Measurements from ENCODE around the gene DCAKD. TPM values are rescaled to one million over a fixed set of nuclear protein-coding genes. Genes with fewer than 3 reads are reported as not detected.

DCAKD gene
- total and polyA plus RNA-seq, 2 of the 8 experiments (the other 6 are each of a cell fraction or from before 2014, with no cell fraction given): 35.6 to 52.9 TPM

GRCh38 chr17:45088741-45089140 is 37.3 kb upstream of the DCAKD start:
- Histone ChIP-seq H3K4ac (replicated peaks; ENCODE audit: insufficient read length, low read depth, low read length) (no peak overlapping the region), H3K79me2 (ENCODE audit: control insufficient read depth in 1 of 2, insufficient read depth in 2 of 2, low read length in 2 of 2) (no peaks in the 10 kb centered on the region), H2BK12ac (ENCODE audit: low read depth, low read length) (no peak overlapping the region), H3K14ac (ENCODE audit: insufficient read length) (no peak overlapping the region), H3K27ac (ENCODE audit: low read depth, low read length) (no peak overlapping the region), H2BK5ac (ENCODE audit: low read depth, low read length) (no peak overlapping the region), H3K23me2 (ENCODE audit: low read depth, low read length) (no peaks in the 10 kb centered on the region; the same call in 1 of the 2 replicates), H3K4me1 (replicated peaks in 1 of 4; ENCODE audit: control insufficient read depth in 3 of 4, insufficient read depth in 4 of 4, low read length in 3 of 4) (peaks cover 0 to 7% (median 0%) of the 10 kb centered on the region in 4 experiments; a peak in 3 of 7 replicates), H3K9ac (replicated peaks in 1 of 4; ENCODE audit: extremely low read depth in 1 of 4, low read depth in 3 of 4, low read length in 3 of 4) (no peak overlapping the region), H3K36me3 (ENCODE audit: control insufficient read depth in 2 of 4, insufficient read depth in 4 of 4, low read length in 3 of 4) (peaks cover 20 to 68% (median 50%) of the 10 kb centered on the region in 4 experiments), H2BK15ac (ENCODE audit: low read length) (no peak overlapping the region), H2BK20ac (ENCODE audit: low read length) (no peak overlapping the region), H3K4me3 (ENCODE audit: extremely low read depth in 1 of 4, insufficient read depth in 2 of 4, low read depth in 3 of 4, low read length in 4 of 4) (no peak overlapping the region), H2AK5ac (ENCODE audit: low read depth, low read length) (no peak overlapping the region), H4K8ac (ENCODE audit: extremely low read depth, insufficient read depth, low read length) (peak overlapping the region; percentile 84; the same call in 1 of the 2 replicates), H2AFZ (ENCODE audit: low read length) (no peak overlapping the region), H3K79me1 (ENCODE audit: low read depth, low read length) (no peaks in the 10 kb centered on the region; the same call in 1 of the 2 replicates), H4K91ac (replicated peaks; ENCODE audit: insufficient read length, low read length) (no peak overlapping the region), H4K5ac (ENCODE audit: insufficient read length, low read depth, low read length) (no peak overlapping the region), H3K23ac (ENCODE audit: insufficient read length) (no peak overlapping the region), H3K4me2 (ENCODE audit: insufficient read depth in 1 of 2, low read depth in 2 of 2, low read length in 2 of 2) (no peak overlapping the region), H3K56ac (replicated peaks; ENCODE audit: insufficient read length, low read depth, low read length) (no peak overlapping the region), H3K18ac (ENCODE audit: extremely low read depth, low read length) (no peak overlapping the region), H2BK120ac (replicated peaks; ENCODE audit: low read depth, low read length) (no peak overlapping the region), H4K20me1 (replicated peaks in 1 of 2; ENCODE audit: control insufficient read depth in 1 of 2, insufficient read depth in 2 of 2, low read length in 2 of 2) (peaks cover 0 to 15% of the 10 kb centered on the region in 2 experiments), H3K27me3 (replicated peaks in 1 of 4; ENCODE audit: control insufficient read depth in 3 of 4, extremely low read depth in 1 of 4, insufficient read depth in 3 of 4, low read length in 3 of 4) (no peaks in the 10 kb centered on the region), H3K9me3 (ENCODE audit: insufficient read depth in 2 of 2, low read depth in 1 of 2, low read length in 1 of 2) (no peaks in the 10 kb centered on the region)
- WGBS, 2 experiments (ENCODE audit: extremely low coverage in 1 of 2, insufficient coverage in 1 of 2, insufficient read length in 1 of 2, insufficient replicate concordance in 2 of 2, low coverage in 1 of 2, low lambda C conversion rate in 2 of 2, missing lambda C conversion rate in 1 of 2): 95% methylated on average over 3 of the region's 3 CpGs; no CpG with 5 or more reads in 1 of the 2 experiments
- CTCF ChIA-PET (ENCODE audit: partially characterized antibody): interaction anchor here (0.6 to 3.7 kb wide), 5 partner anchors 8 to 396 kb away, joined by 3 to 19 read pairs (median 5); no protein-coding TSS in a partner anchor
- DNase-seq (ENCODE audit: low read depth in 1 of 2, low spot score in 2 of 2) (no peak), FAIRE-seq (no peak)
- POLR2A ChIA-PET (ENCODE audit: partially characterized antibody): interaction anchor here (2.0 kb wide), 1 partner anchor 60 kb away, joined by 8 read pairs; the partner anchor contains the start of gene HEXIM1
- no peak for TF ChIP-seq ASH2L (IDR thresholded peaks at IDR 0.05; ENCODE audit: low read length)
